Endodermal cell (in vitro differentiated cells): ENCODE measurements around the gene COL8A1. TPM values are rescaled to one million over a fixed set of nuclear protein-coding genes. Genes with fewer than 3 reads are reported as not detected.

Source experiments
- DNase-seq: peaks from one replicate; pipeline ENCODE4 v3.0.0-alpha.2; 2017
- H3K27ac ChIP-seq: 2 replicates; pipeline ENCODE4 v1.5.1; 2013; ENCODE audit warnings: mild to moderate bottlenecking, low read depth, low read length, moderate library complexity
- H3K27me3 ChIP-seq: 2 replicates; pipeline ENCODE4 v1.6.1; 2013; ENCODE audit warnings: mild to moderate bottlenecking, low read length, moderate library complexity; ENCODE audit not compliant: insufficient read depth, control insufficient read depth, poor library complexity, severe bottlenecking
- H3K36me3 ChIP-seq: 2 replicates; pipeline ENCODE4 v1.7.0; 2013; ENCODE audit warnings: mild to moderate bottlenecking, low read length, moderate library complexity; ENCODE audit not compliant: control insufficient read depth, insufficient read depth
- H3K4me1 ChIP-seq: one replicate; pipeline ENCODE4 v1.7.0; 2013; ENCODE audit warnings: low read length; ENCODE audit not compliant: control insufficient read depth, insufficient read depth
- H3K4me3 ChIP-seq: 2 replicates; pipeline ENCODE4 v1.5.1; 2013; ENCODE audit warnings: mild to moderate bottlenecking, low read length, moderate library complexity
- H3K9ac ChIP-seq: 2 replicates; pipeline ENCODE4 v1.6.1; 2013; ENCODE audit warnings: mild to moderate bottlenecking, low read length, moderate library complexity; ENCODE audit not compliant: poor library complexity, severe bottlenecking; ENCODE audit errors: extremely low read depth
- H3K9me3 ChIP-seq: 2 replicates; pipeline ENCODE4 v1.6.1; 2013; ENCODE audit warnings: mild to moderate bottlenecking, low read length, moderate library complexity; ENCODE audit not compliant: control insufficient read depth
- H3K27ac Mint-ChIP-seq: 2 replicates; pipeline ENCODE4 v1.8.0; 2020; ENCODE audit warnings: mixed read lengths
- H3K27me3 Mint-ChIP-seq: 2 replicates; pipeline ENCODE4 v1.8.0; 2021; ENCODE audit warnings: mild to moderate bottlenecking, mixed read lengths; ENCODE audit not compliant: insufficient read depth
- H3K36me3 Mint-ChIP-seq: 2 replicates; pipeline ENCODE4 v1.8.0; 2020; ENCODE audit warnings: low read depth, mixed read lengths
- H3K4me1 Mint-ChIP-seq: 2 replicates; pipeline ENCODE4 v1.8.0; 2020; ENCODE audit warnings: mixed read lengths
- H3K4me3 Mint-ChIP-seq: 2 replicates; pipeline ENCODE4 v1.8.0; 2020; ENCODE audit warnings: mild to moderate bottlenecking, moderate library complexity, mixed read lengths
- H3K9me3 Mint-ChIP-seq: 2 replicates; pipeline ENCODE4 v1.8.0; 2020; ENCODE audit warnings: mild to moderate bottlenecking, mixed read lengths
- WGBS, 2 experiments: methylation state at CpG; one replicate each; pipeline versions ENCODE4 v1.1.5 to v1.1.7; 2013; ENCODE audit warnings: missing lambda C conversion rate in 2 of 2, mixed read lengths in 1 of 2; ENCODE audit not compliant: insufficient coverage in 1 of 2, insufficient read length in 1 of 2; 5-methylcytosine and 5-hydroxymethylcytosine counted together
- total RNA-seq, 2 donors: library from RNA; stranded (reverse); fragmentation: NEBNext Ultra II Directional in 1 of 2; extraction: Animal tissue kit (Norgen Biotek cat#: 25700) in 1 of 2; gene quantifications; 2 replicates in 1 of 2; 3 replicates in 1 of 2; pipeline ENCODE4 v1.2.1, GENCODE V29; 2021
- TF ChIP-seq, protein P1 (sequence below): fragments of 200-600 bp; sonication (generic); conservative IDR thresholded peaks from 2 replicates; pipeline ENCODE4 v1.5.0; 2021; ENCODE audit warnings: antibody characterized with exemption, mild to moderate bottlenecking

The COL8A1 gene
- total RNA-seq, 2 donors from 2014 or later: 3.5 to 3.9 TPM

DNA sequence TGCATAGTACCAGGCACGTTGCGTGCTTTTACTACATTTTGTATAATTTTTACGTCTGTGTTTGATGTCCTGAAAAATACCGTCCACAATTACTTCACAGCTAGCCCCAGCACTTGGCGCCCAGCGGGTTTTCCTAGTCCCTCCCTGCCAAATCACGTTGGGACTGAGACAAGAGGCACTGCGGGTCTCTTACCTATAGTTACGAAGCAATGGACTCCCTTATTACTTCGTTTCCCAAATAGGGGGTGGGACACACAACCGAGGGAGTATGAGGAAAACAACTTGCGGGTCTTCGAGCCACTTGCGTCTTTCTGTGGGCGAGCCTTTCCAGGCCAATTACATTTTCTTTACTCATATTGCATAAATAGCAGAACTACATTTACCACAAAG is 178.6 kb downstream of the COL8A1 start:
- peaks cover 6% of the 10 kb centered on the region for H3K4me1 ChIP-seq
- Mint-ChIP-seq H3K27ac (peak overlapping the region; percentile 100), H3K36me3 (no peaks in the 10 kb centered on the region), H3K9me3 (no peaks in the 10 kb centered on the region), H3K4me3 (peak overlapping the region; percentile 85), H3K4me1 (peaks cover 8% of the 10 kb centered on the region), H3K27me3 (no peaks in the 10 kb centered on the region)
- no peak for DNase-seq
- no peaks in the 10 kb centered on the region for H3K9me3 ChIP-seq
- TF ChIP-seq, protein P1, sequence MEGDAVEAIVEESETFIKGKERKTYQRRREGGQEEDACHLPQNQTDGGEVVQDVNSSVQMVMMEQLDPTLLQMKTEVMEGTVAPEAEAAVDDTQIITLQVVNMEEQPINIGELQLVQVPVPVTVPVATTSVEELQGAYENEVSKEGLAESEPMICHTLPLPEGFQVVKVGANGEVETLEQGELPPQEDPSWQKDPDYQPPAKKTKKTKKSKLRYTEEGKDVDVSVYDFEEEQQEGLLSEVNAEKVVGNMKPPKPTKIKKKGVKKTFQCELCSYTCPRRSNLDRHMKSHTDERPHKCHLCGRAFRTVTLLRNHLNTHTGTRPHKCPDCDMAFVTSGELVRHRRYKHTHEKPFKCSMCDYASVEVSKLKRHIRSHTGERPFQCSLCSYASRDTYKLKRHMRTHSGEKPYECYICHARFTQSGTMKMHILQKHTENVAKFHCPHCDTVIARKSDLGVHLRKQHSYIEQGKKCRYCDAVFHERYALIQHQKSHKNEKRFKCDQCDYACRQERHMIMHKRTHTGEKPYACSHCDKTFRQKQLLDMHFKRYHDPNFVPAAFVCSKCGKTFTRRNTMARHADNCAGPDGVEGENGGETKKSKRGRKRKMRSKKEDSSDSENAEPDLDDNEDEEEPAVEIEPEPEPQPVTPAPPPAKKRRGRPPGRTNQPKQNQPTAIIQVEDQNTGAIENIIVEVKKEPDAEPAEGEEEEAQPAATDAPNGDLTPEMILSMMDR: no peak
- peak overlapping the region; percentile 85 for H3K4me3 ChIP-seq
- H3K27ac ChIP-seq: no peak overlapping the region
- no peaks in the 10 kb centered on the region for H3K27me3 ChIP-seq
- peak overlapping the region; percentile 69 for H3K9ac ChIP-seq
- no peaks in the 10 kb centered on the region for H3K36me3 ChIP-seq
- 9 to 17% methylated on average over 8 to 15 of the region's 15 CpGs for WGBS, 2 experiments

DNA sequence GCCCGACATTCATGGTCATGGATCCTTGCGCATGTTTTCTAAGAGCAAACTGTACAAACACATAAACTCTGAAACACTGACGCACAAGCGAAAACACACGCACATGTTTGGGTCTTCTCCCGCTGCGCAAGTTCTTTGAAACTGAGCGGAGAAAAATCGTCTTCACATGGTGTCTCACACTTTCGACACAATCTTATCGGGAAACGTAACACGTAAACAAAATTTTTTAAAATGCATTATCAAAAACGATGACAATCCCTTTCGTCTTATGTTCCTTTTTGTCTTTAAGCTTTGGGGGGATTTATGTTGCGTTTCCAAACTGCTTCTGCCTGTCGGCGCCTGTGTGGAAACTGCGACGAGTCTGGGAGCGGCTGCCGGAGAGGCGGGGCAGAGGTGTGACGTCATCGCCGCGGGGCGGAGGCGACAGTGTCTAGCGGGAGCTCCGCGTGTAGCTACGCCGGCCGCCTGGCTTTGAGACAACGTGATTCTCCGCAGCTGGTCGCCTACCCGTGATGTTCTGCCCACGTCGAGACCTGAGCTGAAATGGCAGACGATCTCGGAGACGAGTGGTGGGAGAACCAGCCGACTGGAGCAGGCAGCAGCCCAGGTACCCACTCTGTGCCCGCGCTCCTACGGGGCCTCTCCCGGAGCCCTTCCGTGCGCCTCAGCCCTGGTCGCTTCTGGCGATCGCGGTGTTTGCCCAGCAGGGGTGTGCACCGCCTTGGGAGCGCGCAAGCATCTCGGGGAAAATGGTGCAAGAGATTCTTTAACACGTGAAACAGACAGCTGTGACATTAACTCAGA is 179.2 kb downstream of the COL8A1 start, which contains the start of gene CMSS1:
Gene CMSS1, plus strand, starts transcription at position 426 of the 804 bp plus-strand sequence.
- H3K27me3 ChIP-seq: no peaks in the 10 kb centered on the region
- TF ChIP-seq, protein P1: peak; percentile 33
- peak within 1 kb of the TSS; percentile 85 for H3K4me3 Mint-ChIP-seq
- H3K9me3 ChIP-seq: no peaks in the 10 kb centered on the region
- peak; percentile 95 for DNase-seq
- peaks cover 8% of the 10 kb centered on the region for H3K4me1 Mint-ChIP-seq
- H3K36me3 Mint-ChIP-seq: no peaks in the 10 kb centered on the region
- H3K9me3 Mint-ChIP-seq: no peaks in the 10 kb centered on the region
- no peaks in the 10 kb centered on the region for H3K27me3 Mint-ChIP-seq
- 0% methylated on average over 41 to 60 of the region's 60 CpGs for WGBS, 2 experiments
- peak within 1 kb of the TSS; percentile 100 for H3K27ac Mint-ChIP-seq
- no peaks in the 10 kb centered on the region for H3K36me3 ChIP-seq
- H3K4me3 ChIP-seq: peak within 1 kb of the TSS; percentile 85
- peak within 1 kb of the TSS; percentile 69 for H3K9ac ChIP-seq
- peaks cover 6% of the 10 kb centered on the region for H3K4me1 ChIP-seq
- peak within 1 kb of the TSS; percentile 58 for H3K27ac ChIP-seq

DNA sequence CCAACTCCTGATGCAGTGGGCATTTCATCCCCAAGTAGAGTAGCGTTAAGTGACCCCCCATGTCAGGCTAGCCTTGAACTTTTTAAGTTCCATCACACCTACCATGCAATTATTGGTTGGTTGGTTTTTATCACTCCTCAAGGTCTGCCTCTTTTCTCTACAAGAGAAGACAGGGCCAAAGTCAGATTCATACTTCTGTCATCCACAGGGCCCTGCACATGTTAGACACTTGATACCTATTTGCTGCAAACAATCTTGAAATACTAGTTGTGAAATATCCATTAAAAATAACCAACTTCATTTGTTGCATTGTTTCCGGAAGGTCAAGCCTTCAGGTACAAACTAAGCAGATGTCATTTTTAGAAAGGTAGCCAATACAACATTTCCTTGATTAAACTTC is 180.4 kb downstream of the COL8A1 start:
- 94 to 100% methylated on average over 2 of the region's 2 CpGs for whole genome bisulfite sequencing, 2 experiments
- TF ChIP-seq, protein P1: no peak
- H3K4me3 Mint-ChIP-seq: peak overlapping the region; percentile 85
- no peaks in the 10 kb centered on the region for H3K27me3 ChIP-seq
- H3K27ac Mint-ChIP-seq: no peak overlapping the region
- H3K36me3 ChIP-seq: no peaks in the 10 kb centered on the region
- H3K4me1 Mint-ChIP-seq: peaks cover 12% of the 10 kb centered on the region
- no peaks in the 10 kb centered on the region for H3K27me3 Mint-ChIP-seq
- H3K36me3 Mint-ChIP-seq: no peaks in the 10 kb centered on the region
- H3K27ac ChIP-seq: no peak overlapping the region
- H3K4me3 ChIP-seq: peak overlapping the region; percentile 85
- H3K9me3 ChIP-seq: no peaks in the 10 kb centered on the region
- no peak overlapping the region for H3K9ac ChIP-seq
- no peak for DNase-seq
- no peaks in the 10 kb centered on the region for H3K9me3 Mint-ChIP-seq
- H3K4me1 ChIP-seq: peaks cover 6% of the 10 kb centered on the region
